B cell (primary cell): Measurements from ENCODE around the gene NKX3-2. TPM values are rescaled to one million over a fixed set of nuclear protein-coding genes. Genes with fewer than 3 reads are reported as not detected.
A peak's percentile ranks its signal among the peaks of the same experiment; 100 is the strongest.

ENCODE experiments used
- ATAC-seq: fragments of 200-7000 bp; cut with Tn5 transposase; one replicate; pipeline ENCODE4 v1.10.0; 2021; ENCODE audit warnings: low read depth, mild to moderate bottlenecking, moderate number of reproducible peaks, moderate library complexity
- CTCF ChIA-PET: fragments of 350-600 bp; sonication (Branson Sonifier 250); formaldehyde crosslinking; loops from one replicate; lab custom pipeline; 2021; ENCODE audit warnings: antibody characterized with exemption, inconsistent platforms; lab: Charles Lee
- POLR2A ChIA-PET: fragments of 350-600 bp; sonication (Branson Sonifier 250); formaldehyde crosslinking; loops from one replicate; lab custom pipeline; 2021; ENCODE audit warnings: antibody characterized with exemption; lab: Charles Lee
- DNase-seq: peaks from one replicate; pipeline ENCODE4 v3.0.0; 2013
- H2AFZ ChIP-seq: 2 replicates; pipeline ENCODE4 v1.6.1; 2012; ENCODE audit warnings: mild to moderate bottlenecking, low read depth, low read length; ENCODE audit not compliant: insufficient read depth, poor library complexity, severe bottlenecking
- H3K27ac ChIP-seq, 2 donors: 1 replicate in 1 of 2; 2 replicates in 1 of 2; pipeline ENCODE4 v1.5.1; 2012 to 2013; ENCODE audit warnings: low read length in 2 of 2, mild to moderate bottlenecking in 2 of 2, moderate library complexity in 1 of 2
- H3K27me3 ChIP-seq, 4 experiments: fragments of 200-600 bp in 1 of 4; sonication (generic) in 1 of 4; replicated peaks in 1 of 4; 1 replicate in 2 of 4; 2 replicates in 2 of 4; pipeline versions ENCODE4 v1.6.1 to v1.7.0; 2013 to 2016; ENCODE audit warnings: low read length in 3 of 4, mild to moderate bottlenecking in 2 of 4, mixed read lengths in 1 of 4, moderate library complexity in 1 of 4; ENCODE audit not compliant: insufficient read depth in 4 of 4, control insufficient read depth in 3 of 4; ENCODE audit errors: control extremely low read depth in 1 of 4
- H3K36me3 ChIP-seq, 2 experiments: replicated peaks in 1 of 2; 1 replicate in 1 of 2; 2 replicates in 1 of 2; pipeline versions ENCODE4 v1.6.1 to v1.7.1; 2013; ENCODE audit warnings: low read length in 1 of 2; ENCODE audit not compliant: insufficient read depth in 2 of 2, control insufficient read depth in 1 of 2; ENCODE audit errors: control extremely low read depth in 1 of 2, extremely low read depth in 1 of 2
- H3K4me1 ChIP-seq, 2 donors: fragments of 200-600 bp in 1 of 2; sonication (generic) in 1 of 2; 1 replicate in 1 of 2; 2 replicates in 1 of 2; pipeline versions ENCODE4 v1.5.1 to v1.6.1; 2013 to 2017; ENCODE audit warnings: low read length in 2 of 2; ENCODE audit not compliant: control insufficient read depth in 2 of 2, insufficient read depth in 2 of 2
- H3K4me2 ChIP-seq: replicated peaks from 2 replicates; pipeline ENCODE3; 2012; ENCODE audit warnings: mild to moderate bottlenecking, low read depth, low read length; ENCODE audit not compliant: poor library complexity, severe bottlenecking
- H3K4me3 ChIP-seq, 5 experiments: fragments of 200-600 bp in 1 of 5; sonication (generic) in 1 of 5; 1 replicate in 3 of 5; 2 replicates in 2 of 5; pipeline versions ENCODE4 v1.5.1 to v1.7.0; 2011 to 2016; ENCODE audit warnings: low read length in 4 of 5, mild to moderate bottlenecking in 4 of 5, low read depth in 2 of 5, control low read depth in 1 of 5, moderate library complexity in 1 of 5; ENCODE audit not compliant: insufficient read depth in 1 of 5; ENCODE audit errors: control extremely low read depth in 1 of 5, extremely low read depth in 1 of 5
- H3K79me2 ChIP-seq: fragments of 200-600 bp; sonication (generic); one replicate; pipeline ENCODE4 v1.6.0; 2016; ENCODE audit warnings: low read length; ENCODE audit not compliant: control insufficient read depth, insufficient read depth
- H3K9ac ChIP-seq: fragments of 200-600 bp; sonication (generic); 2 replicates; pipeline ENCODE4 v1.6.1; 2017; ENCODE audit warnings: mild to moderate bottlenecking, low read length, moderate library complexity
- H3K9me3 ChIP-seq, 3 donors: one replicate each; pipeline versions ENCODE4 v1.6.1 to v1.7.1; 2013; ENCODE audit warnings: low read length in 2 of 3; ENCODE audit not compliant: control insufficient read depth in 2 of 3, insufficient read depth in 1 of 3; ENCODE audit errors: control extremely low read depth in 1 of 3
- H4K20me1 ChIP-seq: 2 replicates; pipeline ENCODE4 v1.6.0; 2012; ENCODE audit warnings: mild to moderate bottlenecking, low read length; ENCODE audit not compliant: insufficient read depth, control insufficient read depth, poor library complexity, severe bottlenecking
- H3K27ac Mint-ChIP-seq: one replicate; pipeline ENCODE4 v1.8.0; 2021; ENCODE audit warnings: mixed read lengths
- H3K27me3 Mint-ChIP-seq: one replicate; pipeline ENCODE4 v1.8.0; 2021; ENCODE audit warnings: mixed read lengths
- H3K4me1 Mint-ChIP-seq: one replicate; pipeline ENCODE4 v1.8.0; 2021; ENCODE audit warnings: mixed read lengths
- H3K4me3 Mint-ChIP-seq: one replicate; pipeline ENCODE4 v1.8.0; 2021; ENCODE audit warnings: mixed read lengths
- H3K9me3 Mint-ChIP-seq: one replicate; pipeline ENCODE4 v1.8.0; 2022; ENCODE audit warnings: mixed read lengths; ENCODE audit not compliant: insufficient read depth
- EZH2 ChIP-seq: IDR thresholded peaks from 2 replicates; pipeline ENCODE4 v1.6.1; 2012; ENCODE audit warnings: borderline replicate concordance, low read depth, mild to moderate bottlenecking, moderate library complexity, low read length; ENCODE audit not compliant: insufficient read depth, poor library complexity, severe bottlenecking
- WGBS: methylation state at CpG from one replicate; pipeline ENCODE4 v1.1.5; 2013; ENCODE audit warnings: missing lambda C conversion rate; ENCODE audit not compliant: insufficient coverage; 5-methylcytosine and 5-hydroxymethylcytosine counted together
- intact Hi-C: fragments of 100-400 bp; cut with micrococcal nuclease; formaldehyde crosslinking; loops from one replicate; pipeline ENCODE4 v1.10.0; 2022
- polyA plus RNA-seq: library from polyadenylated mRNA; depleted of rRNA; stranded (reverse); fragments of >200 nt; gene quantifications from 2 replicates; pipeline ENCODE4 v1.2.3, GENCODE V29; 2012
- total RNA-seq, 2 donors: library from RNA; stranded (reverse); fragments of 120-200 nt in 1 of 2; gene quantifications; 1 replicate in 1 of 2; 2 replicates in 1 of 2; pipeline versions ENCODE4 v1.2.3 to v1.2.4, GENCODE V29; 2013 to 2022
- TF ChIP-seq, protein P1 (sequence below): fragments of 200-600 bp; IDR thresholded peaks from one replicate; pipeline ENCODE4 v1.8.0; 2022; ENCODE audit warnings: antibody characterized with exemption, mild to moderate bottlenecking

The NKX3-2 gene
- total and polyA plus RNA-seq, 2 donors (not counting 1 experiment from before 2014, with no cell fraction given) = not detected

DNA sequence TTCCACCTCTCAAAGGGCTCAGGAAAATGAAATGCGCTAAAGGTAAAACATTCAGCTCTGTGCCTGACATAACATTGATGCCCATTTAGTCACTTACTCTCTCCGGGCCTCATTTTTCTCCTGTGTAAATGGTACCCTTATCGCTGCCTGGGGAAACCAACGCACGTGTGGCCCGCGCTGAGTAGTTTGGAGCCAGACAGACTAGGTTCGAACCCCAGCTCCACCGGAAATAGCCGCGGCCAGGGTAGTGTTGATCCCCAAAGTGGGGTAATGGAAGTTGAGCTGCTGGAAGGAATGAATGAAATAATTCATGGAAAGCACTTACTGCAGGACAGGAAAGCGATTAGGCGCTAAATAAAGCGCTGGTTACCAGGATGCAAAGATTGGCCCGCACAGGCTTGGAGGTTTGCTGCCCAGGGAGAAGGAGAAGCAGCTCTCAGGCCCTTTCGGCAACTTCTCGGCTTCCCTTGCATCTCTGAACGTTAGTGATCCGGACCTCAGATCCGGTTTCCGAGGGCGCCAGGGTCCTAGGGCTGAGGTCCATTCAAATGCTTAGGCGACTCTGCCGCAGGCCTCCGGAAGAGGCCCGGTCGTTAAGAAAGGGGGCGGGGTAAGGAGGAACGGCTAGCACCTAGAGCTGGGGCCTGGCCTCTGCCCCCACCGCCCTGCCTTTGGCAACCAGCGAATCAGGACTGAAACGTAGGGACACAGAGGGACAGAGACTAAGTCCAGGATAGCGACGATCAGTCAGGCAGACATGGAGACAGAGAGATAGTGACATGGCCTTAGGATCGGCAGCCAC is 13.3 kb downstream of the NKX3-2 start:
- H3K4me3 Mint-ChIP-seq = no peak overlapping the region
- Histone ChIP-seq H3K9ac (no peak overlapping the region), H2AFZ (no peak overlapping the region), H3K4me2 (no peak overlapping the region), H3K79me2 (no peaks in the 10 kb centered on the region), H3K4me3 (no peak overlapping the region), H3K36me3 (no peaks in the 10 kb centered on the region), H3K27me3 (peaks cover 0 to 98% (median 91%) of the 10 kb centered on the region in 4 experiments), H3K4me1 (peaks cover 37 to 57% of the 10 kb centered on the region in 2 donors), H3K9me3 (peaks cover 0 to 65% (median 10%) of the 10 kb centered on the region in 3 donors), H4K20me1 (no peaks in the 10 kb centered on the region), H3K27ac (no peak overlapping the region)
- H3K9me3 Mint-ChIP-seq = no peaks in the 10 kb centered on the region
- POLR2A ChIA-PET = no interaction called here
- no peak overlapping the region for H3K27ac Mint-ChIP-seq
- WGBS = 5% methylated on average over 25 of the region's 35 CpGs
- peaks cover 82% of the 10 kb centered on the region for H3K27me3 Mint-ChIP-seq
- DNase-seq = peak; percentile 37
- CTCF ChIA-PET = interaction anchor here (2.3 kb wide), 1 partner anchor 13 kb away, joined by 8 read pairs; the partner anchor contains the start of gene NKX3-2
- intact Hi-C loops = no loop called here
- TF ChIP-seq, protein P1, sequence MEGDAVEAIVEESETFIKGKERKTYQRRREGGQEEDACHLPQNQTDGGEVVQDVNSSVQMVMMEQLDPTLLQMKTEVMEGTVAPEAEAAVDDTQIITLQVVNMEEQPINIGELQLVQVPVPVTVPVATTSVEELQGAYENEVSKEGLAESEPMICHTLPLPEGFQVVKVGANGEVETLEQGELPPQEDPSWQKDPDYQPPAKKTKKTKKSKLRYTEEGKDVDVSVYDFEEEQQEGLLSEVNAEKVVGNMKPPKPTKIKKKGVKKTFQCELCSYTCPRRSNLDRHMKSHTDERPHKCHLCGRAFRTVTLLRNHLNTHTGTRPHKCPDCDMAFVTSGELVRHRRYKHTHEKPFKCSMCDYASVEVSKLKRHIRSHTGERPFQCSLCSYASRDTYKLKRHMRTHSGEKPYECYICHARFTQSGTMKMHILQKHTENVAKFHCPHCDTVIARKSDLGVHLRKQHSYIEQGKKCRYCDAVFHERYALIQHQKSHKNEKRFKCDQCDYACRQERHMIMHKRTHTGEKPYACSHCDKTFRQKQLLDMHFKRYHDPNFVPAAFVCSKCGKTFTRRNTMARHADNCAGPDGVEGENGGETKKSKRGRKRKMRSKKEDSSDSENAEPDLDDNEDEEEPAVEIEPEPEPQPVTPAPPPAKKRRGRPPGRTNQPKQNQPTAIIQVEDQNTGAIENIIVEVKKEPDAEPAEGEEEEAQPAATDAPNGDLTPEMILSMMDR = no peak
- no peak for TF ChIP-seq EZH2
- ATAC-seq = no peak
- H3K4me1 Mint-ChIP-seq = peaks cover 24% of the 10 kb centered on the region
